ENCODE data around the gene SGCA. TPM values are rescaled to one million over a fixed set of nuclear protein-coding genes. Genes with fewer than 3 reads are reported as not detected.

The SGCA gene
- polyA plus RNA-seq, 6 donors from 2014 or later: 2.0 to 16.6 (median 3.5) TPM

DNA sequence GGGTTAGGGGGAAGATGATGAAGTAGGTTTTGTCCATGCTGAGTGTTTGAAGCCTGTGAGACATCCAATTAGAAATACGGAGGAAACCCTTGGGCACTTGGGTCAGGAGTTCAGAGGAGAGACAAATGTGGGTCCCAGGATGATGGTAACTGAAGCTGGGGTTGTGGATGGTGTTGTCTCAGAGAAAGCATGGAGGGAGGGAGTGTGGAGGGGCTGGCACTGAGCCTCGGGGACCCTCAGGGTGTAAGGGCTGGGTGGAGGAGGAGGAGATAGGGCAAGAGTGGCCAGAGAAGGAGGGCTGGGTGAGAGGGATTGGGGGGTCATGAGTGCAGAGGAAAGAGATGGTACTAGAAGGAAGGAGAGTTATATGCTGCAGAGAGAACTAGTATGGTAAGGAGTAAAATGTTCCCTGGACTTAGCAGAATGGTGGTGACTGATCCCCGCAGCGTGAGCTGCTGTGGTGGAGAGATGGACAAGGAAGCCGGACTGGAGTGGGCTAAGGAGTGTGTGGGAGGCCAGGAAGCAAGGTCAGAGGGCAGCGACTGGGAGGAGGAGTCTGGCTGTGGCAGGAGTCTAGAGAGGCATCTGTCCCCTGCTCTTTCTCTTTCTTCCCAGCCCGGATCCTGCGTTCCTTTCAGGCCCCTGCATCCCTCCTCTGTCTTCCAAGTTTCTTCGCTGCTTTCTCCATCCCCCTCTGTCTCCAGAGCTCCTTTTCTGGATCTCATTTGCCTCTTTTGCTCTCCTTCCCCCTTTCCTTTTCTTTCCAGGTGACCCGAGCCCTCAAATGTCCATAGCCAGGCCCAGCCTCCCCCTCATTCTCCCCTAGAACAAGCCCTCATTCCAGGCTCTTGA lies 39.5 kb downstream of the SGCA start:
- H3K27ac Mint-ChIP-seq: peak overlapping the region in 1 of 6 donors; percentile 76
- peaks cover 12 to 26% (median 22%) of the 10 kb centered on the region in 3 donors for H3K4me1 Mint-ChIP-seq
- peak overlapping the region in 2 of 8 donors; percentile 25 to 50 for H3K4me3 Mint-ChIP-seq
- H3K9me3 Mint-ChIP-seq: peaks cover 0 to 2% (median 0%) of the 10 kb centered on the region in 7 donors
- no peak for DNase-seq
- ATAC-seq (ENCODE audit: low read depth in 2 of 2): no peak
- peaks cover 58 to 98% (median 80%) of the 10 kb centered on the region in 3 donors for H3K27me3 Mint-ChIP-seq
- H3K36me3 Mint-ChIP-seq: no peaks in the 10 kb centered on the region

DNA sequence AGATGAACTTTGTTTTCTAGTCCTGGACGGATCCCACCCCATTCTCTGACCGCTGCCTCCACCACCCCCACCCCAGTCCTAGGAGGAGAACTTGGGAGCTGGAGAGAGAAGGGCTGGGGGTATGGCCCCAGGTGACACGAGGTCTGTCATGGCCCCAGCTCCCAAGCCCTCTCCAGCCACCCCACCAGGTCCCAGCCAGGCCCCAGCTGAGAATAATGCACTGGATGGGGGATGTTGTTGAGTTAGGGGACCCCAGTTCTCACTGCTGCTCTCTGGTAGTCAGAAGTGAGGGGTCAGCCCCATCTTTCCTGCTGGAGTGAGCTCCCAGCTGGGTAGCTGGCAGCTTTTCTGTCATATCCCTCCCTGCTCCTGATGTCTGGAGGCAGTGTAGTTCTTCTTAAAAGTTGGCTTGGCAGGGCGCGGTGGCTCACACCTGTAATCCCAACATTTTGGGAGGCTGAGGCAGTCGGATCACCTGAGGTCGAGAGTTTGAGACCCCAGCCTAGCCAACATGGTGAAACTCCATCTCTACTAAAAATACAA lies 40.2 kb downstream of the SGCA start:
- Mint-ChIP-seq H3K27ac (no peak overlapping the region), H3K27me3 (peaks cover 52 to 94% (median 77%) of the 10 kb centered on the region in 3 donors), H3K4me1 (peaks cover 8 to 19% (median 15%) of the 10 kb centered on the region in 3 donors), H3K36me3 (no peaks in the 10 kb centered on the region), H3K9me3 (peaks cover 0 to 2% (median 0%) of the 10 kb centered on the region in 7 donors), H3K4me3 (no peak overlapping the region)
- ATAC-seq (ENCODE audit: low read depth in 2 of 2): no peak
- DNase-seq: no peak

DNA sequence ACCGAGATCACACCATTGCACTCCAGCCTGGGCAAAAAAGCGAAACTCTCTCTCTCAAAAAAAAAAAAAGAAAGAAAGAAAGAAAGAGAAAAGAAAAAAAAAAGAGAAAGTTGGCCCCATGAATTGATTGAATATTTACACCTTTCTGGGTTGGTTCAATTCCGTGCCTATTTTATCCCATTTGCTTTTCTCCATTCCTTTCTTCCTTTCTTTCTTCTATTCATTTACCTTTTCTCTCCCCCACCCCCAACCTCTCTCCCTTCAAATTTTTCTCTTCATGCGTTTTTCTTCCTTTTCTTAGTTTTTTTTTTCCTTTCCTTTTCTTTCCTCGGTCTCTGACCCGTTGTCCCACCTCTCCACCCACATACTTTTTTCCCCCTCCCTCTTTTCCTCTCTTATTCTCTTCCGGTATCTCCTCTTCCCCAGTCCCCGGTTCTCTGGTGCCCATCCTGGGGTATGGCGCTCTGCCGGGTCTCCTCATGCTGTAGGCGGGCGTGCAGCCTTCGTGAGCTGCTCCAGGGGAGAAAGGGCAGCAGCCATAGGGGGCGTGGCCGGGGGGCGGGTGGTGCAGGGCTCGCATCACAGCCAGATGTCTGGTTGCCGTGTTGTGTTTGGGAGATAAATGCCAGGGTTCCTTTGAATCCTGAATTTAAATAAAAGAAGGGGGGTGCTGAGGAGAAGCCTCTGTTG lies 40.9 kb downstream of the SGCA start:
- ATAC-seq (ENCODE audit: low read depth in 2 of 2) (peak in 1 of 2 donors; percentile 27), DNase-seq (no peak)
- Mint-ChIP-seq H3K4me1 (peaks cover 9 to 15% (median 12%) of the 10 kb centered on the region in 3 donors), H3K27ac (peak overlapping the region in 1 of 6 donors; percentile 64), H3K36me3 (no peaks in the 10 kb centered on the region), H3K4me3 (no peak overlapping the region), H3K27me3 (peaks cover 48 to 94% (median 77%) of the 10 kb centered on the region in 3 donors), H3K9me3 (peaks cover 0 to 2% (median 0%) of the 10 kb centered on the region in 7 donors)

DNA sequence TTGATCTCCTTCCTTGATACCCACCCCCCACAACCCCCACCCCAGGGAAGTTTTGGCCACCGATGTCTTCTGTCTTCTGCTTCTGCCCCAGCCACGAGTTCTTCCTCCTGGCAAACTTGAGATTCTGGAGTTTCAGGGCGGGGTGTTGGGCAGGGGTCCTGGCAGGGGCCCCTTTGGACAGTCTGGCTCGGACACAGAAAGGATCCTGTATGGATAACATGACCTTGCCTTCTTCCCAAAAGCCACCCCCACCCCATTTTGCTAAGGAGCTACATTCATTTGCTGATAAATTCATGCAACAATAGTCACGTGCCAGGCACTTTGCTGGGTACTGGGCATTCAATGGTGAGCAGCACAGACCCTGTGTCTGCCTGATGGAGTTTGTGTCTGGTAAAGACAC lies 41.5 kb downstream of the SGCA start:
- no peak for ATAC-seq (ENCODE audit: low read depth in 2 of 2)
- no peak overlapping the region for H3K4me3 Mint-ChIP-seq
- peaks cover 0 to 2% (median 0%) of the 10 kb centered on the region in 7 donors for H3K9me3 Mint-ChIP-seq
- no peak overlapping the region for H3K27ac Mint-ChIP-seq
- no peak for DNase-seq
- H3K36me3 Mint-ChIP-seq: no peaks in the 10 kb centered on the region
- peaks cover 11 to 13% (median 11%) of the 10 kb centered on the region in 3 donors for H3K4me1 Mint-ChIP-seq
- H3K27me3 Mint-ChIP-seq: peaks cover 42 to 92% (median 72%) of the 10 kb centered on the region in 3 donors

DNA sequence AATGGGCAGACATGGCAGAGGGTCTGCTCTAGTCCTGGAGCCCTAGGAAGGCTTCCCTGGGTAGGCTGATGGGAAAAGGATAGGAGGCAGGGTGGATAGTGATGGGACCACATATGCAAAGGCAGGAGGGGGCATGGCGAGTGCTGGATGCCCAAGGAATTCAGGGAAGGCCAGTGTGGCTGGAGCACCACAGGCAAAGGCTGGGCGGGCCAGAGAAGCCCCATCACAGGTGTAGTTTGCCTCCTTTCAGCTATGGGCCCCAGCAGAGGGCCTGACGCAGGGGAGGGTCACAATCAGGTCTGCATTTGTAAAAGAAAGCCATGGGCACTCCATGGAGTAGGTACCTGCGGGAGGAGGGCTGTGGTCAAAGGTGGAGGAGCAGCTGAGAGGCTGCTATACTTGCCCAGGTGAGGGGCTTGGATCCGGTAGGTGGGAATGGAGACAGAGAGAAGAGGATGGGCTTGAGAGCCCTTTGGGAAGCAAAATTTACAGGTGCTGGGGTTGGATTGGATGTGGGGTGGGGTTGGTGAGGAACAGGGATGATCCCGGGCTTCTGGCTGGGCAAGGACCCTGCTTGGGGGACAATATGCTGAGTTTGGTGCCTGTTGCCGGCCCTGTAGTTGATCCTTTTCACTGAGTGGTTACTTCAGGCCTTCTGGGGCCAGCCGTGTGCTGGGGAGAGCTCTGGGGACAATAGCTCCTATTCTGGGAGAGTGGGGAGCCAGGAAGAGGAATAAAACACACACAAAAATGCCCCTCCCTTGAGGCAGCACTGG lies 42.2 kb downstream of the SGCA start:
- H3K4me3 Mint-ChIP-seq: no peak overlapping the region
- no peaks in the 10 kb centered on the region for H3K36me3 Mint-ChIP-seq
- H3K27ac Mint-ChIP-seq: peak overlapping the region in 2 of 6 donors; percentile 11 to 78
- peaks cover 36 to 85% (median 65%) of the 10 kb centered on the region in 3 donors for H3K27me3 Mint-ChIP-seq
- no peak for ATAC-seq (ENCODE audit: low read depth in 2 of 2)
- no peak for DNase-seq
- peaks cover 15 to 20% (median 17%) of the 10 kb centered on the region in 3 donors for H3K4me1 Mint-ChIP-seq
- H3K9me3 Mint-ChIP-seq: peaks cover 0 to 2% (median 0%) of the 10 kb centered on the region in 7 donors

DNA sequence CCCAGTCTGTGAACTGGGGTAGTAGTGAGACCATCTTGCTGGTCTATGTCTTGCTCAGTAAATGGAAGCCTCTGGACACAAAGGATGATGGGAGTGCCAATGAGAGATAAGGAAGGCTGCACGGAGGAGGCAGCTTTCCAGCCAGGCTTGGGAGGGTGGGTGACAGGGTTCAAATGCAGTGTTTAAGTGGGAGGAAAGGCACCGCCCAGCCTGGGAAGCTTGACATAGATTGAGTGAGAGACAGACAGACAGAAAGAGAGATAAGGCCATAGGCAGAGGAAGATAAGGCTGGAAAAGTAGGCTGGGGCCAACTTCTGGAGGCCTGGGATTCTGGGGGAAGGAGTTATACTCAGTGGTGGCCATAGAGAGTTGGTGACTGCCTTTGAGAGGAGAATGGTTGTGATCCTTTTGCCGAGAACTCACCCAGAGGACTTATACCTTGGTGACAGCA lies 42.8 kb downstream of the SGCA start:
- Mint-ChIP-seq H3K36me3 (no peaks in the 10 kb centered on the region), H3K4me1 (peaks cover 18 to 26% (median 22%) of the 10 kb centered on the region in 3 donors), H3K9me3 (peaks cover 0 to 2% (median 0%) of the 10 kb centered on the region in 7 donors), H3K27me3 (peaks cover 36 to 78% (median 62%) of the 10 kb centered on the region in 3 donors), H3K4me3 (no peak overlapping the region), H3K27ac (no peak overlapping the region)
- DNase-seq: no peak
- no peak for ATAC-seq (ENCODE audit: low read depth in 2 of 2)

DNA sequence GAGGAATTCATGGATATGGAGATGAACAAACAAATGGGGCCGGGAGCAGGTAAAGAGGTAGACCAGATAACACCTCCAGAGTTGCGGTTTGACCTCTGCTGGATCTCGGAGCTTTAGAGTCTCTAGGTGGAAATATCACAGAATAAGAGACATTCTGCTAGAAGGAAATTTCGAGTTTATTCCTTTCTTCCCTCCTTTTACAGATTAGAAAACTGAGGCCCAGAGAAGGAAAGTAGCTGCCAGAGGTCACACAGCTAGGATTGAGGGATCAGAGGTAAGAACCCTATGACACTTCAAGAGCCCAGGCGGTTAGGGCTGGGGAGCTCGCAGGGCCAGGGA lies 43.3 kb downstream of the SGCA start:
- H3K4me1 Mint-ChIP-seq: peaks cover 18 to 28% (median 22%) of the 10 kb centered on the region in 3 donors
- ATAC-seq (ENCODE audit: low read depth in 2 of 2) (no peak), DNase-seq (no peak)
- H3K27ac Mint-ChIP-seq: no peak overlapping the region
- H3K4me3 Mint-ChIP-seq: peak overlapping the region in 1 of 8 donors; percentile 40
- H3K36me3 Mint-ChIP-seq: no peaks in the 10 kb centered on the region
- peaks cover 0 to 2% (median 0%) of the 10 kb centered on the region in 7 donors for H3K9me3 Mint-ChIP-seq
- peaks cover 36 to 76% (median 62%) of the 10 kb centered on the region in 3 donors for H3K27me3 Mint-ChIP-seq

DNA sequence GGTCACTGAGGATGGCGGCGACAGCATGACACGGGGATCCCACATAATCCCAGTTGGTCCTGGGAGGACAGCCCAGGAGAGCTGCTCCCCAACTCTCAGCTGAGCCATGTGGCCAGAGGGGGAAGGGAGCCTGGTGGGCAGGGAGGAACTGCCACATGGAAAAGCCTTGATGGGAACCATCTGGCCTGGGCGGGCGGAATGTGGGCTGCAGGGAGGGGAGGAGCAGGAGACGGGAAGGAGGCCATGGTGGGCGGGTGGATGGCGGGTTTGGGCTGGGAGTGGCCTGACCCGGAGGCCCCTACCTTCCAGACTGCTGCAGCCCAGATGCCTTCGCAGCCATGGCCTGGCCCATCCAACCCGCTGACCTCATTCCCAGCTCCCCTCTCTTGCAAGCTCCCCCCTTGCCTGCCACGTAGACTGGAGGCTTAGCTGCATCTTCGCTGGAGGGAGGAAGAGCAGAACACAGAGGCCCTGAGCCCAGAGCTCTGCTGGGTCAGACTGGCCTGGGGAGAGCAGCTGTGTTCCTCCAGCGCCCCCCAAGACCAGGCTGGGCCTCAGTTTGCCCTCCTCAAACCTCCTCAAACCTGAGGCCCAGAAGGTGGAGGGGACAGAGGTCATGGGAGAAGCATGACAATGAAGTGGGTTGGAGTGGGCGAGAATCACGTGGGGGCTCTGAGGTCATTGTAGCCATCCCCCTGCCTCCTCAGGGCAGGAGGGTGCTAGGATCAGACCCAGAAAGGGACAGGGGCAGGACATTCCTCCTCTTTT lies 43.9 kb downstream of the SGCA start:
- Mint-ChIP-seq H3K27me3 (peaks cover 36 to 77% (median 59%) of the 10 kb centered on the region in 3 donors), H3K4me1 (peaks cover 18 to 28% (median 22%) of the 10 kb centered on the region in 3 donors), H3K4me3 (no peak overlapping the region), H3K36me3 (no peaks in the 10 kb centered on the region), H3K9me3 (peaks cover 0 to 2% (median 0%) of the 10 kb centered on the region in 7 donors), H3K27ac (no peak overlapping the region)
- no peak for ATAC-seq (ENCODE audit: low read depth in 2 of 2)
- no peak for DNase-seq

DNA sequence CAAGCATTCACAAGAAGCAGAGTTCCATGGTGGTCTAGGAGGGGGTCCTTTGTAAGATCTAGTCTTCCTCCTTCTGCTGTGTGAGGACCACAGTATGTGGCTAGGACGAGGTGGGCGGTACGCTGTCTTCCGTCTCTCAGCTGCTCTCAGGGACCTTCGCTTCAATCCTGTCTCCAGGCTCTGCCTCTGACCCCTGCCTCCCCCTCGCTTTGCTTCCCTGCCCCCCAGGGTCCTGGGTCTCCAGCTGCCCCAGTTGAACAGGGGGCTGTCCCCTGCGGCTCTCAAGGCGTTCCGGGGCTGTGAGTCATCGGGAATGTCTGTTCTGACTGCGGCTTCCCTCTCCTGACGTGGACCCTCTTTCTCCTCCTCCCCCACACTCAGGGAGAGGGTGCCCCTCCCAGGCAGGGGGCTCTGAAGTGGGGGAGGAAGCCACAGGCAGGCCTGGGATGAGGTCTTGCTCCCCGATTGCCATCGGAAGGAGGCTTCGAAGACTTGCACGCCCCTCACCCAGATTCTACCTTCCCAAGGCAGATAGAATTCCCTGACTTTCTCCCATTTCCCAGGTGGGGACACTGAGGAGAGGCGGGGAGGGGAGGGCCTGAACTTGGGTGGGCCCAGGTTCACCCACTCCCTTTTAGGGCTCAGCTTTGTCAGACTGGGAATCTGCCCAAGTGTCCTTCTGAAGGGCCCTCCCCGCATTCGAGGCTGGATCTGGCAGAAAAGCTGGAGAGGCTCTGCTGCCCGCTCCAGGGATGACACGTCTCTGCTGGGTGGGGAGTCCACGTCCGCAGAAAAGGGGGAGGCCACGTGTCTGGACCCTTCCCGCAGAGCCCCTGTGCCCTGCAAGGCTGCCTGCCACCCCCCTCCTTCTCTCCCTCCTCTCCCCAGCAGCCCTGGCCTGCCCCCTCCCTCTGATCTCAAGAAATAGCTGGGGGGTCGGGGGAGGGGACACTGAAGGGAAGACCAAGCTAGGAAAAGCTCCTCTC lies 44.7 kb downstream of the SGCA start:
- no peak overlapping the region for H3K4me3 Mint-ChIP-seq
- no peaks in the 10 kb centered on the region for H3K9me3 Mint-ChIP-seq
- ATAC-seq (ENCODE audit: low read depth in 2 of 2) (no peak), DNase-seq (no peak)
- peaks cover 18 to 28% (median 22%) of the 10 kb centered on the region in 3 donors for H3K4me1 Mint-ChIP-seq
- peaks cover 30 to 72% (median 50%) of the 10 kb centered on the region in 3 donors for H3K27me3 Mint-ChIP-seq
- no peak overlapping the region for H3K27ac Mint-ChIP-seq
- H3K36me3 Mint-ChIP-seq: no peaks in the 10 kb centered on the region

DNA sequence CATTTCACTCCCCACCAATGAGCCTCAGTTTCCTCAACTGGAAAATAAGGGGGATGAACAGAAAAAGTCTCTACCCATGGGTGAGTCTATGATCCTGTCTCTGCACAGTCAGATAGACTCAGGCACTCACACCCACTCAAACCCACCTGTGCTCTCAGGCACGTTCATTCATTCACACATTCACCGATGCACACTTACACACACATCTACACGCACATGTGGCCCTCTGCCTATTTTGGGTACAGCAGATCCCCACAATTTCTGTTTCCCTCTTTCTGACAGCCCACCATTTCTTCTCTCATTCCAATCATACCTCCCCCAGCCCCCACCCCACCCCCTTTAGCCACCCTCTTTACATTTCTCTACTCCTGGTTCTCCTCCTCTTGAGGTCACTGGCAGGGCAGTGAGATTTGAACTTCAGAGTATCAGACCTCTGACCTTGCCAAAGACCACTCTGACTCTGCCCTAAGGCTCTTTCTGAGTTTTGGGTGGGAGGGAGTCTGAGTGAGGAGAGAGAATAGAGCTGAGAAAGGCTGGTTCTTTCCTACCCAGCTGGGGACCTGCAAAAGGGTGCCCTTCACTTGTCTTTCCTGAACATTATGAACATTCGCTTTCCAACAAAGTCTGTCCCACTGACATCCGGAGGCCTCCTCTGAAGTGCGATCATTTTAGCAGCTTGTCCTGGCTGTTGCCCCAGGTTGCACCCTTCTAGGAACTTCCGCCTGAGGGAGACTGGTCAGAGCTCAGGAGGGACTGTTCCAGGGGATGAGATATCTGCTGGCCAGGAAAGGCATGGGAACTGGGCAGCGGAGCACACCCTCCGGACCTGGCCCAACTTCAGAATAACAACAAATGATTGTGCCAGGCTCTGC lies 45.7 kb downstream of the SGCA start:
- H3K27me3 Mint-ChIP-seq: peaks cover 27 to 62% (median 42%) of the 10 kb centered on the region in 3 donors
- ATAC-seq (ENCODE audit: low read depth in 2 of 2) (no peak), DNase-seq (no peak)
- peak overlapping the region in 1 of 6 donors; percentile 87 for H3K27ac Mint-ChIP-seq
- H3K4me1 Mint-ChIP-seq: peaks cover 18 to 28% (median 21%) of the 10 kb centered on the region in 3 donors
- H3K4me3 Mint-ChIP-seq: no peak overlapping the region
- H3K36me3 Mint-ChIP-seq: no peaks in the 10 kb centered on the region
- no peaks in the 10 kb centered on the region for H3K9me3 Mint-ChIP-seq
